Right lobe of liver (tissue), 4 donors: ENCODE results near the gene INO80E.

Source experiments
- POLR2A ChIP-seq: fragments of 450-650 bp; IDR thresholded peaks from one replicate; pipeline ENCODE4 v1.6.1; 2017; ENCODE audit warnings: antibody characterized with exemption, mild to moderate bottlenecking
- TF ChIP-seq, protein P1 (sequence below), 4 donors: fragments of 200-600 bp in 3 of 4; fragments of 450-650 bp in 1 of 4; IDR thresholded peaks; one replicate each; pipeline versions ENCODE4 v1.5.1 to v1.8.0; 2016 to 2022; ENCODE audit warnings: antibody characterized with exemption in 4 of 4, mild to moderate bottlenecking in 2 of 4
- donor health status: DM: no; HTN: no; CAD: no.
- donor health status: DM: no; HTN: no; CAD: no.
- donor health status: DM: no; HTN: yes; CAD: no.

DNA sequence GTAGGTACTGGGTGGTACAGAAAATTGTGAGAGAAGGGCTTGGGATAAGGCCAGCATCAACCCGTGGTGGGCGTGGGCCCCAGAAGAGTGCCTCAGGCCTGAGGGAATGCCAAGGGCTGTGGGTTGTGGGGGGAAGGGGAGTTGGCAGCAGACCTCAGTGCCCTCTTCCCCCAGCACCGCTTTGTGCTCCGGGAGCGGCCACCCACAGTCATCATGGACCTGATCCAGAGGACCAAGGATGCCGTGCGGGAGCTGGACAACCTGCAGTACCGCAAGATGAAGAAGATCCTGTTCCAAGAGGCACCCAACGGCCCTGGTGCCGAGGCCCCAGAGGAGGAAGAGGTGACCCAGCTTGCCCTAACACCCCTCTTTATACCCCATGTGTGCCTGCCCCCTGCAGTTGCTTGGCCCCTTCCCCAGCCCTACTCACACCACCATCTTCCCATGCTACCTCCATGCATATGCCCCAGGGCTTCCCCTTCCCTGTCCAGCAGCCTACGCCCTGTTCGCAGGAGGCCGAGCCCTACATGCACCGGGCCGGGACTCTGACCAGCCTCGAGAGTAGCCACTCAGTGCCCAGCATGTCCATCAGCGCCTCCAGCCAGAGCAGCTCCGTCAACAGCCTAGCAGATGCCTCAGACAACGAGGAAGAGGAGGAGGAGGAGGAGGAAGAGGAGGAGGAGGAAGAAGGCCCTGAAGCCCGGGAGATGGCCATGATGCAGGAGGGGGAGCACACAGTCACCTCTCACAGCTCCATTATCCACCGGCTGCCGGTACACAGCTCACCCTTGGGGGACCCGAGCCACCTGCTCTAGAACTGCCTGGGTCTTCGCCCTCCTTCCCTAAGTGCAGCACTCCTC lies 13.3 kb upstream of the INO80E start:
- no peak for TF ChIP-seq POLR2A
- TF ChIP-seq, protein P1, sequence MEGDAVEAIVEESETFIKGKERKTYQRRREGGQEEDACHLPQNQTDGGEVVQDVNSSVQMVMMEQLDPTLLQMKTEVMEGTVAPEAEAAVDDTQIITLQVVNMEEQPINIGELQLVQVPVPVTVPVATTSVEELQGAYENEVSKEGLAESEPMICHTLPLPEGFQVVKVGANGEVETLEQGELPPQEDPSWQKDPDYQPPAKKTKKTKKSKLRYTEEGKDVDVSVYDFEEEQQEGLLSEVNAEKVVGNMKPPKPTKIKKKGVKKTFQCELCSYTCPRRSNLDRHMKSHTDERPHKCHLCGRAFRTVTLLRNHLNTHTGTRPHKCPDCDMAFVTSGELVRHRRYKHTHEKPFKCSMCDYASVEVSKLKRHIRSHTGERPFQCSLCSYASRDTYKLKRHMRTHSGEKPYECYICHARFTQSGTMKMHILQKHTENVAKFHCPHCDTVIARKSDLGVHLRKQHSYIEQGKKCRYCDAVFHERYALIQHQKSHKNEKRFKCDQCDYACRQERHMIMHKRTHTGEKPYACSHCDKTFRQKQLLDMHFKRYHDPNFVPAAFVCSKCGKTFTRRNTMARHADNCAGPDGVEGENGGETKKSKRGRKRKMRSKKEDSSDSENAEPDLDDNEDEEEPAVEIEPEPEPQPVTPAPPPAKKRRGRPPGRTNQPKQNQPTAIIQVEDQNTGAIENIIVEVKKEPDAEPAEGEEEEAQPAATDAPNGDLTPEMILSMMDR (IDR thresholded peaks at IDR 0.05) = no peak
